Measurements from ENCODE around the gene PLXNA1.

DNA sequence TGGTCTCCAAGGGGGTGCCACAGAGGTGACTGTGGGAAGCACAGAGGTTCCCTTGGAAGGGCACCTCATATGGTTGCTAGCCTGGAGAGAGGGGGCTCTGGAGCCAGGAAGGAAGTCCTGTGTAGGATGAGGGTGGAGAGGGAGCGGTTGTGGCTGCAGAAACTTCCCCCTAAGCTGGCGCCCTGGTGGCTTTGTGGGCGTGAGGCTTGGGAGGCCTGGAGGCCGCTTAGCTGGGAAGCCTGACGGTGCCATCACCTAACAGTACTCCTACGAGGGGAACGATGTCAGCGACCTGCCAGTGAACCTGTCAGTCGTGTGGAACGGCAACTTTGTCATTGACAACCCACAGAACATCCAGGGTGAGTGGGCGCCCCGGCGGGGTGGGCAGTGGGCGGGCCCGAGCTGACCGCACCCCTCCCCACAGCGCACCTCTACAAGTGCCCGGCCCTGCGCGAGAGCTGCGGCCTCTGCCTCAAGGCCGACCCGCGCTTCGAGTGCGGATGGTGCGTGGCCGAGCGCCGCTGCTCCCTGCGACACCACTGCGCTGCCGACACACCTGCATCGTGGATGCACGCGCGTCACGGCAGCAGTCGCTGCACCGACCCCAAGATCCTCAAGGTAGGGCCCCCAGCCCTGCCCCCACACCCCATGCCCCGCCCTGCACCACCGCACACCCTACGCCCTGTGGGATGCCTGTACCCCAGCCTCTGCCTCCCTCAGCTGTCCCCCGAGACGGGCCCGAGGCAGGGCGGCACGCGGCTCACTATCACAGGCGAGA is 31.0 kb downstream of the PLXNA1 start:
- no peak for TF ChIP-seq POLR2AphosphoS5 (IDR thresholded peaks at IDR 0.05; ENCODE audit: low read depth, low read length)
- TF ChIP-seq, protein P1, sequence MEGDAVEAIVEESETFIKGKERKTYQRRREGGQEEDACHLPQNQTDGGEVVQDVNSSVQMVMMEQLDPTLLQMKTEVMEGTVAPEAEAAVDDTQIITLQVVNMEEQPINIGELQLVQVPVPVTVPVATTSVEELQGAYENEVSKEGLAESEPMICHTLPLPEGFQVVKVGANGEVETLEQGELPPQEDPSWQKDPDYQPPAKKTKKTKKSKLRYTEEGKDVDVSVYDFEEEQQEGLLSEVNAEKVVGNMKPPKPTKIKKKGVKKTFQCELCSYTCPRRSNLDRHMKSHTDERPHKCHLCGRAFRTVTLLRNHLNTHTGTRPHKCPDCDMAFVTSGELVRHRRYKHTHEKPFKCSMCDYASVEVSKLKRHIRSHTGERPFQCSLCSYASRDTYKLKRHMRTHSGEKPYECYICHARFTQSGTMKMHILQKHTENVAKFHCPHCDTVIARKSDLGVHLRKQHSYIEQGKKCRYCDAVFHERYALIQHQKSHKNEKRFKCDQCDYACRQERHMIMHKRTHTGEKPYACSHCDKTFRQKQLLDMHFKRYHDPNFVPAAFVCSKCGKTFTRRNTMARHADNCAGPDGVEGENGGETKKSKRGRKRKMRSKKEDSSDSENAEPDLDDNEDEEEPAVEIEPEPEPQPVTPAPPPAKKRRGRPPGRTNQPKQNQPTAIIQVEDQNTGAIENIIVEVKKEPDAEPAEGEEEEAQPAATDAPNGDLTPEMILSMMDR (IDR thresholded peaks at IDR 0.05 in 2 of 3, conservative IDR thresholded peaks at IDR 0.05 in 1 of 3; ENCODE audit: borderline replicate concordance in 1 of 3, insufficient read depth in 1 of 3, low read depth in 2 of 3, low read length in 2 of 3): no peak
- no peak for TF ChIP-seq EZH2 (IDR thresholded peaks at IDR 0.05)
- TF ChIP-seq JUND (IDR thresholded peaks at IDR 0.05): no peak
- TF ChIP-seq, protein P2, sequence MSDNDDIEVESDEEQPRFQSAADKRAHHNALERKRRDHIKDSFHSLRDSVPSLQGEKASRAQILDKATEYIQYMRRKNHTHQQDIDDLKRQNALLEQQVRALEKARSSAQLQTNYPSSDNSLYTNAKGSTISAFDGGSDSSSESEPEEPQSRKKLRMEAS (IDR thresholded peaks at IDR 0.05): no peak
- no peak for TF ChIP-seq POLR2A (IDR thresholded peaks at IDR 0.05; ENCODE audit: borderline replicate concordance, extremely low read depth, insufficient read depth, insufficient read length)
